Mesenchymal stem cell (in vitro differentiated cells and primary cell): ENCODE results near the gene SIGLEC8.

Experiments used
- DNase-seq: peaks from one replicate; pipeline ENCODE4 v3.0.0-alpha.2; 2013
- H2AFZ ChIP-seq: one replicate; pipeline ENCODE4 v1.6.1; 2013; ENCODE audit warnings: low read depth, mild to moderate bottlenecking, control low read depth, inconsistent platforms, low read length, moderate library complexity
- H2AK5ac ChIP-seq: 2 replicates; pipeline ENCODE4 v1.6.1; 2013; ENCODE audit warnings: low read length, moderate library complexity, mild to moderate bottlenecking, inconsistent platforms; ENCODE audit not compliant: severe bottlenecking
- H2BK120ac ChIP-seq: one replicate; pipeline ENCODE4 v1.6.1; 2013; ENCODE audit warnings: low read depth, mild to moderate bottlenecking, inconsistent platforms, low read length, moderate library complexity
- H2BK12ac ChIP-seq, 2 experiments: one replicate each; pipeline ENCODE4 v1.6.1; 2013; ENCODE audit warnings: inconsistent platforms in 2 of 2, low read length in 2 of 2, mild to moderate bottlenecking in 2 of 2, moderate library complexity in 2 of 2, control low read depth in 1 of 2
- H2BK15ac ChIP-seq: one replicate; pipeline ENCODE4 v1.6.1; 2013; ENCODE audit warnings: mild to moderate bottlenecking, low read depth, inconsistent platforms; ENCODE audit not compliant: poor library complexity, severe bottlenecking
- H2BK5ac ChIP-seq: 2 replicates; pipeline ENCODE4 v1.6.1; 2013; ENCODE audit warnings: low read depth, mild to moderate bottlenecking, low read length, control low read depth, inconsistent platforms; ENCODE audit not compliant: poor library complexity, severe bottlenecking
- H3K14ac ChIP-seq, 2 experiments: one replicate each; pipeline ENCODE4 v1.6.1; 2013; ENCODE audit warnings: inconsistent platforms in 2 of 2, low read length in 2 of 2, control low read depth in 1 of 2, mild to moderate bottlenecking in 1 of 2, moderate library complexity in 1 of 2
- H3K18ac ChIP-seq, 2 experiments: one replicate each; pipeline ENCODE4 v1.6.1; 2013; ENCODE audit warnings: inconsistent platforms in 2 of 2, low read length in 2 of 2, control low read depth in 1 of 2, low read depth in 1 of 2, mild to moderate bottlenecking in 1 of 2
- H3K23ac ChIP-seq, 2 experiments: one replicate each; pipeline ENCODE4 v1.6.1; 2013; ENCODE audit warnings: inconsistent platforms in 2 of 2, low read length in 2 of 2, mild to moderate bottlenecking in 2 of 2, moderate library complexity in 2 of 2, control low read depth in 1 of 2
- H3K27ac ChIP-seq: 2 replicates; pipeline ENCODE4 v1.5.1; 2013; ENCODE audit warnings: mild to moderate bottlenecking, moderate library complexity, low read length, control low read depth, inconsistent platforms; ENCODE audit not compliant: poor library complexity, severe bottlenecking
- H3K27me3 ChIP-seq, 2 experiments: 2 replicates each; pipeline versions ENCODE4 v1.6.1 to v1.7.0; 2013; ENCODE audit warnings: low read length in 2 of 2, mild to moderate bottlenecking in 2 of 2, moderate library complexity in 2 of 2, control low read depth in 1 of 2, inconsistent platforms in 1 of 2; ENCODE audit not compliant: control insufficient read depth in 1 of 2, insufficient read depth in 1 of 2
- H3K36me3 ChIP-seq, 2 experiments: 2 replicates each; pipeline versions ENCODE4 v1.6.1 to v1.7.0; 2013; ENCODE audit warnings: low read length in 2 of 2, control low read depth in 1 of 2, inconsistent platforms in 1 of 2, low read depth in 1 of 2, mild to moderate bottlenecking in 1 of 2; ENCODE audit not compliant: insufficient read depth in 2 of 2, control insufficient read depth in 1 of 2
- H3K4ac ChIP-seq, 2 experiments: one replicate each; pipeline ENCODE4 v1.6.1; 2013; ENCODE audit warnings: inconsistent platforms in 2 of 2, low read length in 2 of 2, mild to moderate bottlenecking in 2 of 2, moderate library complexity in 2 of 2, control low read depth in 1 of 2, low read depth in 1 of 2
- H3K4me1 ChIP-seq: 2 replicates; pipeline ENCODE4 v1.6.1; 2013; ENCODE audit warnings: low read depth, low read length, control low read depth; ENCODE audit not compliant: control insufficient read depth, insufficient read depth
- H3K4me2 ChIP-seq: 2 replicates; pipeline ENCODE4 v1.6.1; 2013; ENCODE audit warnings: low read length, mild to moderate bottlenecking, inconsistent platforms; ENCODE audit not compliant: poor library complexity, severe bottlenecking
- H3K4me3 ChIP-seq, 2 experiments: 2 replicates each; pipeline versions ENCODE4 v1.5.1 to v1.7.0; 2013; ENCODE audit warnings: low read length in 2 of 2, mild to moderate bottlenecking in 2 of 2, control low read depth in 1 of 2, low read depth in 1 of 2; ENCODE audit not compliant: insufficient read depth in 1 of 2
- H3K79me1 ChIP-seq: replicated peaks from 2 replicates; pipeline ENCODE4 v1.6.1; 2013; ENCODE audit warnings: mild to moderate bottlenecking, control low read depth, low read length, inconsistent platforms; ENCODE audit not compliant: poor library complexity, severe bottlenecking
- H3K9ac ChIP-seq: 2 replicates; pipeline ENCODE4 v1.7.0; 2013; ENCODE audit warnings: mild to moderate bottlenecking, low read length, moderate library complexity
- H3K9me3 ChIP-seq: 2 replicates; pipeline ENCODE4 v1.7.0; 2013; ENCODE audit warnings: mild to moderate bottlenecking, low read length; ENCODE audit not compliant: control insufficient read depth
- H4K8ac ChIP-seq: one replicate; pipeline ENCODE4 v1.6.1; 2013; ENCODE audit warnings: inconsistent platforms, mild to moderate bottlenecking, low read length, moderate library complexity
- H4K91ac ChIP-seq: one replicate; pipeline ENCODE4 v1.6.1; 2013; ENCODE audit warnings: mild to moderate bottlenecking, low read length, inconsistent platforms
- WGBS: methylation state at CpG from one replicate; pipeline ENCODE4 v1.1.7; 2013; ENCODE audit warnings: mixed read lengths; 5-methylcytosine and 5-hydroxymethylcytosine counted together

SIGLEC8 gene

DNA sequence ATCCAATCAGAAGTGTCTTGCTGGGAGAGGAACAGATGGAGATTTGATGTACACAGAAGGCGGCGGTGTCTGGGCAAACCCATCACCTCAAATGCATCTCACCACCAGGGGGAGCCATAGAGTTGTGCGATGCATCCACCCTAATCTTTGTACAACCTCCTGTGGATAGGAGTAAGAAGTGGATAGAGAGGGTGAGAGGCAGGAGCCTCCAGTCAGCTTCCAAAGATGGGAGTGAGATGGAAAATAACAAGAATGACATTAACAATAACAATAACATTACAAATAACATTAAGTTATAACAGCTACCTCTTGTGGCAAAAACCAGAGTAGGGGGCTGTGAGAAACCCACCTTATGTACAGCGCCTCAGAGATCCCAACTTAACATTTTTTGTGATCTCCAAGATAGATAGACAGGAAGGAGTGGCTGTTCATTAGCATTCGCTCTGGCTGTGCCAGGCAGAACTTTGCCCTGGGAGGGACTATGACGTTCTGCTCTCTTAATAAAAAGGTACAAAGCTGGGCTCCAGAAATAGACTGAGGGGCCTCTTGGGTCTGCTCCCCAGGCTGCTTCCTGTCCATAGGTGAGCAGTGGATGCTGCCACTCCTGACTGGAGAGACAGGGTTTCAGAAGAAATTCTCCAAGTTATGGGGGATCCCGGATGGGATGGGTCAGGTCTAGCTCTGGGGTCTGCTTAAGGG lies 14.9 kb upstream of the SIGLEC8 start:
- 60% methylated on average over 4 of the region's 7 CpGs for WGBS
- no peak overlapping the region for H3K4me2 ChIP-seq

DNA sequence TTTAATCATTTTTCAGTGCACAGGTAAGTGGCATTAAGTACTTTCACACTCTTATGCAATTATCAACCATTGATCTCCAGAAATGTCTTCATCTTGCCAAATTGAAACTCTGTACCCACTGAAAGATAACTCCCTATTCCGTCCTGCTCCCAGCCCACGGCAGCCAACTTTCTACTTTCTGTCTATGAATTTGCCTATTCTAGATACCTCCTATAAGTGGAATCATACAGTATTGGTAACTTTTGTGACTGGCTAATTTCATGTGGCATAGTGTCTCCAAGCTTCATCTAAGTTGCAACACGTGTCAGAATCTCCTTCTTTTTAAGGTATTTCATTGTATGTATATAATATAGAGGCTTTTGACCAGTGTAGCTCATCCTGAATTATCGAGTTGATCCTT lies 14.4 kb upstream of the SIGLEC8 start:
- Histone ChIP-seq H2BK120ac (no peak overlapping the region), H2BK15ac (no peak overlapping the region), H3K27ac (no peak overlapping the region), H4K8ac (no peak overlapping the region), H2AFZ (no peak overlapping the region), H3K9me3 (no peaks in the 10 kb centered on the region), H3K18ac (no peak overlapping the region), H4K91ac (no peak overlapping the region), H3K27me3 (peaks cover 0 to 36% of the 10 kb centered on the region in 2 experiments), H2BK12ac (no peak overlapping the region), H3K36me3 (no peaks in the 10 kb centered on the region), H3K4me1 (no peaks in the 10 kb centered on the region), H3K14ac (no peak overlapping the region), H2AK5ac (no peak overlapping the region), H3K9ac (no peak overlapping the region), H3K4ac (no peak overlapping the region), H2BK5ac (no peak overlapping the region), H3K79me1 (no peaks in the 10 kb centered on the region), H3K4me2 (no peak overlapping the region), H3K4me3 (no peak overlapping the region), H3K23ac (no peak overlapping the region)
- 53% methylated on average over 3 of the region's 4 CpGs for WGBS
- no peak for DNase-seq

More for the DNA sequence above, 14.9 kb upstream of the SIGLEC8 start:
- Histone ChIP-seq H3K4me3 (no peak overlapping the region), H3K9ac (no peak overlapping the region), H3K79me1 (no peaks in the 10 kb centered on the region), H3K27ac (no peak overlapping the region), H3K4ac (no peak overlapping the region), H2BK12ac (no peak overlapping the region), H2AK5ac (no peak overlapping the region), H3K14ac (no peak overlapping the region), H3K27me3 (peaks cover 0 to 30% of the 10 kb centered on the region in 2 experiments), H2AFZ (no peak overlapping the region), H2BK5ac (no peak overlapping the region), H2BK15ac (no peak overlapping the region), H4K8ac (no peak overlapping the region), H3K36me3 (no peaks in the 10 kb centered on the region), H4K91ac (no peak overlapping the region), H3K9me3 (no peaks in the 10 kb centered on the region), H2BK120ac (no peak overlapping the region), H3K4me1 (no peaks in the 10 kb centered on the region), H3K18ac (no peak overlapping the region), H3K23ac (no peak overlapping the region)
- peak; percentile 48 for DNase-seq

DNA sequence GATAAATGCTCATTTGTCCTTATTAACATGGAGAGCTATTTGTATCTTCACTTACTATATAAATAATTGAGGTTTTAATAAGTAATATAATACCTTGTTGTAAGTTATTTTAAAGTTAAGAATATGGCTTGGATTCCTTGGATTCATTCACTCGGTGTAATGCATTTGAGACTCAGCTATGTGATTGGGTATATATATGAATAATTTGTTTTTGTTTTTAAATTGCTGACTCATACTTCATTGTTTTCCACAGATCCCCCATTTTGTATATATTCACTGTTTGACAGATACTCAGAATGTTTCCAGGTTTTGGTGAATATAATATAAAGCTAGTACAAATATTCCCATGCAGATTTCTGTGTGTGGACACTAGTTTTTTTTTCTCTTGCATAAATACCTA lies 13.3 kb upstream of the SIGLEC8 start:
- Histone ChIP-seq H2AK5ac (no peak overlapping the region), H2BK12ac (no peak overlapping the region), H3K18ac (no peak overlapping the region), H3K9ac (no peak overlapping the region), H3K36me3 (no peaks in the 10 kb centered on the region), H2BK120ac (no peak overlapping the region), H3K14ac (no peak overlapping the region), H2BK15ac (no peak overlapping the region), H2BK5ac (no peak overlapping the region), H3K27me3 (peaks cover 0 to 40% of the 10 kb centered on the region in 2 experiments), H3K27ac (no peak overlapping the region), H4K91ac (no peak overlapping the region), H3K4ac (no peak overlapping the region), H3K4me2 (no peak overlapping the region), H3K4me3 (no peak overlapping the region), H3K9me3 (no peaks in the 10 kb centered on the region), H4K8ac (no peak overlapping the region), H3K79me1 (no peaks in the 10 kb centered on the region), H2AFZ (no peak overlapping the region), H3K4me1 (no peaks in the 10 kb centered on the region), H3K23ac (no peak overlapping the region)
- 83% methylated on average over 1 of the region's 1 CpG for WGBS
- DNase-seq = no peak

DNA sequence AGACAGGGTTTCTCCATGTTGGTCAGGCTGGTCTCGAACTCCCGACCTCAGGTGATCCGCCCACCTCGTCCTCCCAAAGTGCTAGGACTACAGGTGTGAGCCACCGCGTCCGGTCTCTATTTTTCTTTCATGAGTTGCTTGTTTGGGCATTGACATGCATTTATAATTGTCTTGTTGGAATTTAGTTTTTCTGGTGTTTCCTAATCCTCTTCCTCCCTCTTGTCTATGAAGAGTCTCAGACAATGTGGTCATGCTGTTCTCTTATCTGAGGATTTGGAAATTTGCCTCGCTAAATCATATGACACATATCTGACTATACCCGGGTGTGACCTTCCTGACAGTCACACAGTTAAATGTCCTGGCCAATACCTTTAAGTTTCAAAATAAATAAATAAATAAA lies 12.7 kb upstream of the SIGLEC8 start:
- Histone ChIP-seq H3K4me1 (no peaks in the 10 kb centered on the region), H2AK5ac (no peak overlapping the region)
- 86% methylated on average over 7 of the region's 9 CpGs for WGBS

More for the DNA sequence above, 12.7 kb upstream of the SIGLEC8 start:
- Histone ChIP-seq H4K91ac (no peak overlapping the region), H3K4me2 (no peak overlapping the region), H2BK5ac (no peak overlapping the region), H3K4ac (no peak overlapping the region), H3K18ac (no peak overlapping the region), H3K14ac (no peak overlapping the region), H3K9me3 (no peaks in the 10 kb centered on the region), H3K27ac (no peak overlapping the region), H3K4me3 (no peak overlapping the region), H3K9ac (no peak overlapping the region), H3K79me1 (no peaks in the 10 kb centered on the region), H3K36me3 (no peaks in the 10 kb centered on the region), H2AFZ (no peak overlapping the region), H2BK15ac (no peak overlapping the region), H4K8ac (no peak overlapping the region), H3K27me3 (peaks cover 0 to 42% of the 10 kb centered on the region in 2 experiments), H2BK12ac (no peak overlapping the region), H2BK120ac (no peak overlapping the region), H3K23ac (no peak overlapping the region)
- no peak for DNase-seq
